OCI-LY7 (cell line): Measurements from ENCODE around the gene CLDN4.

Source experiments
- CTCF ChIP-seq: fragments of 200-600 bp; sonication (generic); conservative IDR thresholded peaks from 2 replicates; pipeline ENCODE4 v1.5.1; 2014; ENCODE audit warnings: mild to moderate bottlenecking, antibody characterized with exemption, low read length, moderate library complexity, mixed read lengths
- EZH2phosphoT487 ChIP-seq: fragments of 200-600 bp; sonication (generic); IDR thresholded peaks from 2 replicates; pipeline ENCODE4 v1.6.1; 2018; ENCODE audit warnings: low read depth, borderline replicate concordance, mild to moderate bottlenecking, mixed run types, antibody characterized with exemption, low read length, moderate library complexity, mixed read lengths

DNA sequence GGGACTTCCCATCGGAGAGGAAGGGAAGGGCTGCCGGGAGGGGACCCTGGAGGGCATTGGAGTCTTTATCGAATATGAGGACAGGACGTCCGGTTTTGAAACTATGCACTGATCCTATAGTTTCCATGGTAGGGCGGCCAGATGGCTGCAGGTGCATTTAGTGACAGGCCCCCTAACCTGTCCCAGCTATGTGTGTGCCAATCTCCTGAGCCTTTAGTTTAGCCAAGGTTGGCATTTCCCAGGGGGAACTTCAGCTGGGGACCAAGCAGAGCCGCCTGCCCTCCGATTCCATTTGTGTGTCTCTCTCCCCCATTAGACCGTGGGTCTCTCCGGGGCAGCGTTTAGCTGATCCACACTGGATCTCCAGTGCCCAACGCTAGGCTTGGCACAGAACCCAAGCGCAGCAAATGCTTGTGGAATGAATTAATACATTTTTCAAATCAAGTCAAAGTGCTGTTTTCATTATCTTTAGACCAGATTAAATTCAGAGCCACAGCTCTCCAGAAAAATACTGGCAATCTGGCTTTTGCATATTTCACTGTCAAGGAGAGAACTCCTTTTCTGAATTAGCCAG lies 50.0 kb downstream of the CLDN4 start:
- TF ChIP-seq CTCF (no peak), EZH2phosphoT487 (no peak)
